Esophagus (tissue), 2 donors: ENCODE results near the gene C2CD5. TPM values are rescaled to one million over a fixed set of nuclear protein-coding genes. Genes with fewer than 3 reads are reported as not detected.

Source experiments
- H3K27ac ChIP-seq, 2 donors: one replicate each; pipeline ENCODE4 v1.5.1; 2013; ENCODE audit warnings: low read depth in 2 of 2, mild to moderate bottlenecking in 2 of 2, inconsistent platforms in 1 of 2, low read length in 1 of 2, moderate library complexity in 1 of 2
- H3K27me3 ChIP-seq, 2 donors: one replicate each; pipeline ENCODE4 v1.6.1; 2013; ENCODE audit warnings: low read length in 2 of 2, control low read depth in 1 of 2, mild to moderate bottlenecking in 1 of 2; ENCODE audit not compliant: insufficient read depth in 2 of 2, control insufficient read depth in 1 of 2
- H3K36me3 ChIP-seq, 2 donors: one replicate each; pipeline ENCODE4 v1.6.1; 2013; ENCODE audit warnings: low read length in 1 of 2; ENCODE audit not compliant: control insufficient read depth in 2 of 2, insufficient read depth in 2 of 2
- H3K4me1 ChIP-seq, 2 donors: one replicate each; pipeline ENCODE4 v1.6.1; 2013; ENCODE audit warnings: low read length in 1 of 2; ENCODE audit not compliant: control insufficient read depth in 2 of 2, insufficient read depth in 2 of 2
- H3K4me3 ChIP-seq, 2 donors: one replicate each; pipeline ENCODE4 v1.5.1; 2013; ENCODE audit warnings: low read length in 2 of 2, mild to moderate bottlenecking in 2 of 2, low read depth in 1 of 2, moderate library complexity in 1 of 2
- H3K9me3 ChIP-seq, 2 donors: one replicate each; pipeline ENCODE4 v1.6.1; 2013; ENCODE audit warnings: mild to moderate bottlenecking in 2 of 2, low read depth in 1 of 2, low read length in 1 of 2, moderate library complexity in 1 of 2; ENCODE audit not compliant: control insufficient read depth in 2 of 2, insufficient read depth in 1 of 2
- WGBS, 2 donors: extraction: QIAGEN DNeasy Blood & Tissue Kit; methylation state at CpG; one replicate each; pipeline ENCODE4 v1.1.7; 2013; 5-methylcytosine and 5-hydroxymethylcytosine counted together
- polyA plus RNA-seq, 2 donors: library from polyadenylated mRNA; stranded (reverse); fragments of 200-250 nt; gene quantifications; one replicate each; pipeline ENCODE4 v1.2.3, GENCODE V29; 2013
- donor health status: healthy with polysubstance abuse.
- donor health status: Bipolar disorder and iron deficiency.

The C2CD5 gene
- polyA plus RNA-seq, 2 donors, result 9.2 to 9.5 TPM

DNA sequence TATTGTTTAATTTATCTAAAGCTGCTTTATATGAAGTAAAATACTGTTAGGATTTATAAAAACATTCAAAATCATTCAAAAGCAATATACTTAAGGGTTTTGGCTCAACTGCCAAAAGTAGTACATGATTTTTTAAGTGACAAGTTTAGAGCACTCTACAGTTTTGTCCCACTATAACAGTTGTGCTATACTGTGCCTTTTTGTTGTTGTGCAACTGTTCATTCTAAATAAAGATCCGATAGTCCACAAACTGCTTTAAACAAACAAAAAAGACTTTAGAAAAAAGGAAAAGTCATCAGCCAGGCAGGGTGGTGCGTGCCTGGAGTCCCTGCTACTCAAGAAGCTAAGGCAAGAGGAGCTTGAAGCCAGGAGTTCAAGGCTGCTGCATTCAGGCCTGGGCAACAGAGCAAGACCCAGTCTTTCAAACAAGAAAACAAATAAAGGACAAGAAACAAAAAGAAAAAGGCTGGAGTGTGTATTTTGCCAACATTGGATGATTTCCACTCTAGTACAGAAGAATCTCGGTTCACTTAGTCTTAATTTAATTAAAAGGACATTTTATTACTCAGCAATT is 7.3 kb downstream of the C2CD5 start:
- no peaks in the 10 kb centered on the region for H3K27me3 ChIP-seq
- peaks cover 0 to 2% of the 10 kb centered on the region in 2 donors for H3K4me1 ChIP-seq
- H3K4me3 ChIP-seq, result no peak overlapping the region
- H3K27ac ChIP-seq, result no peak overlapping the region
- WGBS, 2 donors, result 69 to 80% methylated on average over 3 of the region's 3 CpGs
- H3K9me3 ChIP-seq, result no peaks in the 10 kb centered on the region
- no peaks in the 10 kb centered on the region for H3K36me3 ChIP-seq

DNA sequence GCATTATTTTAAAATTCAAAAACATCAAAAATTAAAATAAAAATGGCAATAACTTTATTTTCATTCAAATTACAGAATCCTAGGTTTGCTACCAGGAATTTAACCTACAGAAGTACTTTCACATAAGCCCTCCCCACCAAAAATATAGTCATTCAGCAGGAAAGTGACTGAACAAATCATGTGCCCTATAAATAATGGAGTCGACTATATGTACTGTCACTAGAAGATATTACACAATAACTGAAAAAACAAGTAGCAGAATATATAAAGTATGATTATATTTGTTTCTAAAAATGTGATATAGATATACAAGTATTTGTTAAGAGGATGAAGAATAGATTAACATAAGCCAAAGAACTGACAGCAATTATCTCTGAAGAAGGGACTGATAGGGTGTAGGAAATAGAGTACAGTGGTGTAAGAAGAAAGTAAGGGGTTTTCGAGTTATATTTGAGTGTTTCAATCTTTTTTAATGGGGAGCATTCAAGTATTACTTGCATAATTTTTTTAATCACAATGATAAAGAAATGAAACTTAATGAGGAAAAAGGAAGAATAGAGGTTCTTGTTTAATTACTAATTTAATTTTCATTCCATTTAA is 7.9 kb downstream of the C2CD5 start:
- no peak overlapping the region for H3K27ac ChIP-seq
- no peaks in the 10 kb centered on the region for H3K36me3 ChIP-seq
- peaks cover 0 to 2% of the 10 kb centered on the region in 2 donors for H3K4me1 ChIP-seq
- no peaks in the 10 kb centered on the region for H3K27me3 ChIP-seq
- 84 to 86% methylated on average over 2 of the region's 2 CpGs for WGBS, 2 donors
- no peak overlapping the region for H3K4me3 ChIP-seq
- no peaks in the 10 kb centered on the region for H3K9me3 ChIP-seq

DNA sequence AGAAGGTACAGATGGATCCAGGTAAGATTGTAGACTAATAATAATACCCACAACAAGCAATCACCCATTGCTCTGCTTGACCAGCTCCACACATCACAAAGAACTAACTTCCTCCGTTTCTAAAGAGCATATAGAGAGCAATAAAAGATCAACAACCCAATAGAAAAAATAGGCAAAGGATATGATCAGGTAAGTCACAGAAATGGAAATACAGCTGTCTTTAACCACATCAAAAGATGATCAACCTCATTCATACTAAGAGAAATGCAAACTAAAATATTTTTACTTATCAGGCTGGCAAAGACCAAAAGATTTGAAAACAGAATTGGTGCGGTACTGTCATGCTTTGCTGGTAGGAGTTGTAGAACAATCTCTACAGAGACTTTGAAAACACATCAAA is 8.9 kb downstream of the C2CD5 start:
- Histone ChIP-seq H3K27me3 (no peaks in the 10 kb centered on the region), H3K36me3 (no peaks in the 10 kb centered on the region), H3K4me3 (no peak overlapping the region), H3K27ac (no peak overlapping the region), H3K9me3 (no peaks in the 10 kb centered on the region), H3K4me1 (no peaks in the 10 kb centered on the region)
- 80 to 87% methylated on average over 2 of the region's 2 CpGs for WGBS, 2 donors

DNA sequence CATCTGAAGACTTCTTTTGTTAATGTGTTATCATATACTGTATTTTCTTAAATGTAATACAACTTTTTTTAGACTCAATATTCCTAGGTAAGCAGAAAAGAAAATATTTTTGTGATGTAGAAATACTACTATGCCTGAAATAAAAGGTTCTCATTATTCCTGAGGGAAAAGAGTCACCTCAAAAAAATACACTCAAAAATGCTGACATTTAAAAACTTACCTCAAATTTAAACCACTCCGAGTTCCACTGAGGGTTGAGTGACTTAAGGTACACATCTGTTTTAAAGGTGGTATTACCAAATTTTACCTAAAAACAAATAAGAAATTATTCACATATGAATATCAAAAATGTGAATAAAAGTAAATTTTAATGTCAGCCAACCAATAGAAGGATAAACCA is 9.3 kb downstream of the C2CD5 start:
- WGBS, 2 donors, result 93 to 97% methylated on average over 1 of the region's 1 CpG
- Histone ChIP-seq H3K27me3 (no peaks in the 10 kb centered on the region), H3K4me3 (no peak overlapping the region), H3K36me3 (no peaks in the 10 kb centered on the region), H3K4me1 (no peaks in the 10 kb centered on the region), H3K9me3 (no peaks in the 10 kb centered on the region), H3K27ac (no peak overlapping the region)

DNA sequence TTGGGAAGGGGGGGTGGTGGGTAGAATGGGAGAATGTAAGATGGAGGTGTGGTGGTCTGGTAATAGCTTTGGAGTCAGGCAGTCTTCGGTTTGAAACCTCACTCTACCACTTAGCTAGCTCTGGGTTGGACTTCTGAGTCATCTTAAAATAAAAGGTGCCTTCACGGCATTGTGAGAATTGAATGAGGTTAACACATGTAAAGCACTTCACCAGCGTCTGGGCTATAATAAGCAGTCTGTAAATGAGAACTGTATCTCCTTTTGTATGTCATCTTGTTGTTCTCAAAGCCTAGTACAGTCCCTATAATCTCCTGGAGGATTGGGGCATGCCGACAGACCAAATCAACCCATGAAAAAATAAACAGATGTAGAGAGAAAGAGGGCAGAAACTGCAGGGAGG is 11.2 kb downstream of the C2CD5 start:
- Histone ChIP-seq H3K4me3 (no peak overlapping the region), H3K9me3 (no peaks in the 10 kb centered on the region), H3K36me3 (no peaks in the 10 kb centered on the region), H3K4me1 (no peaks in the 10 kb centered on the region), H3K27me3 (no peaks in the 10 kb centered on the region), H3K27ac (no peak overlapping the region)
- WGBS, 2 donors, result 70 to 72% methylated on average over 4 of the region's 4 CpGs

DNA sequence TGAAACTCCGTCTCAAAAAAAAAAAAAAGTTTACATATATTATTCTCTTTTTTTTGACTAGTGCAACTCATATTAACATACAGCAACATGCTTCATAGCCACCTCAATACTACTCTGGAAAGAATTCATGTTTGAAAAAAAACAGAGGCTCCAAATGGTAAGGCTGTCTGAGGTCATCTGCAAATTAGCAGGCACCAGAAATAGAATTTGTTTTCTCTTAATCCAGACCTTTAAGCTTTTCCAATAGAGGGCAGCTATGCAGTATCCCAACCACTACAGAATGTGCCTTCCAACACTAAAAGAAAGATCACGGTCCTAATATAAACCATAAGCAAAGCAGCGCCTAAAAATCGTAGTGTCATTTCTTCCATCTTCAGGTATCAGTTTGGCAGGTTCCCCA is 12.0 kb downstream of the C2CD5 start:
- H3K27ac ChIP-seq, result no peak overlapping the region
- WGBS, 2 donors, result 87 to 93% methylated on average over 4 of the region's 4 CpGs

DNA sequence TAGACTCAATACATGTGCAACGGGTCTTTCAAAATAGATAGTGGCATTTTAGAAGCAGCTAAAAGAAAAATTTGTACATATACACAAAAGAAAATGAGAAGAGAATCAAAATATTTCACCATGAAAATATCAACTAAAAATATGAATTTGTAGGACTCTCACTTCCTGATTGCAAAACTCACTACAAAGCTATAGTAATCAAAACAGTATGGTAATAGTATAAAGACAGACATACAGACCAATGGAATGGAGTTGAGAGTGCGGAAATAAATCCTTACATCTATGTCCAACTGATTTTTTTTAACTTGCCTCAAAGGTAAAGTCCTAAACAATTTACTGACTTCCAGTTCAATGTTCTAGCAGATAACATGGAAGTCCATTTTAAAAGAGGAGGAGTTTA is 13.1 kb downstream of the C2CD5 start:
- Histone ChIP-seq H3K27ac (no peak overlapping the region), H3K36me3 (no peaks in the 10 kb centered on the region), H3K27me3 (no peaks in the 10 kb centered on the region), H3K4me1 (no peaks in the 10 kb centered on the region), H3K4me3 (no peak overlapping the region), H3K9me3 (no peaks in the 10 kb centered on the region)
- 96 to 100% methylated on average over 2 of the region's 2 CpGs for WGBS, 2 donors

More for the DNA sequence above, 12.0 kb downstream of the C2CD5 start:
- Histone ChIP-seq H3K9me3 (no peaks in the 10 kb centered on the region), H3K4me1 (no peaks in the 10 kb centered on the region), H3K4me3 (no peak overlapping the region), H3K36me3 (no peaks in the 10 kb centered on the region), H3K27me3 (no peaks in the 10 kb centered on the region)

DNA sequence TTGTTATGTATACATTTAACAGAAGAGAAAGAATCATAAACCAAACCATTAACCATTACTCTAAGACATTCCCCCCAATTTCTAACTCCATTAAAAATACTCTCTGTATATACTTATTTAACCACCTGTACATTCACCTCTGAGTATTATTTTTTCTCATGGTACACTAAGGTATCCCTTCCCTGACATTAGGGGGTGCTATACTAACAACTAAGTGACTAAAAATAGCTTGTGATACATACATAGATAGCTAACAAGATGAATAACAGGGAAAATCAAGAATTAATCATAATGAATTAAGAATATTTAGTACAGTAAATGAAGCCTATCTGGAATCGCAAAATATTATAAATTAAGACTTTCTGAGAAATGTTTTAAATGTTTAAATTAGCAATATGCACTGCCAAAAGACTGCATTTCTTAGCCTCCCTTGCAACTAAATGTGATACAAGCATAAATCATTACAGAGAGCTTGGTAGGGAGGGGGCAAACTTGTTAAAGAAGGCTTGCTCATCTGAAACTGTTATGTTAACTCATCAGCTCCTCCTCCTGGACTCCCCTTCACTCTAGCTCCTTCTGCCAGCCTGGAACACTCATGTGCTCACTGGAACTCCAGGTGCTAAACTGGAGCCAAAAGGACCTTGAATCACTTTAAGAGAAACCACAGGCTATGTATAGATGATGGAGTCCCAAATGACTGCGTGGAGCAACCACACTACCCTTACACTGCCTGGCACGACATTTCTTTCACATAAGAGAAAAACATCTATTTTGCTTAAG is 14.9 kb downstream of the C2CD5 start:
- Histone ChIP-seq H3K27me3 (no peaks in the 10 kb centered on the region), H3K4me1 (no peaks in the 10 kb centered on the region), H3K9me3 (no peaks in the 10 kb centered on the region), H3K36me3 (peaks cover 0 to 2% of the 10 kb centered on the region in 2 donors), H3K27ac (no peak overlapping the region), H3K4me3 (no peak overlapping the region)
- 89 to 90% methylated on average over 3 of the region's 3 CpGs for WGBS, 2 donors

DNA sequence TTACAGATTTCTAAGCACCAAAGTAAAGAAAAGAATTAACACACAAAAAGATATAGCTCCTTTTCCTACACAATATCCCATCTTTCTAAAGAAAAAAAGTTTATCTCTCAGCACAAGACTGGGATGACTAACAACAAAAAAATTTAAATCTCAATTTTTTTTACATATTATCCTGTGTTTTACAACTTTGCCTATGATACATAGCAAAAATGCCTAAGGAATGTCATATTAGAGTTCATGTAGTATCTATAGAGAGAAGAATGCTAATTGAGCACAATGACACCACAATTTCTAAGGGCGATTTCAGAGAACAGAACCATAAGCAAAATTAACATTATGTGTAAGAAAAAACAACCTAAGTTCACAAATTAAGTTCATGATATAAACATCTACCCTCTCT is 16.3 kb downstream of the C2CD5 start:
- Histone ChIP-seq H3K36me3 (peaks cover 0 to 7% of the 10 kb centered on the region in 2 donors), H3K27me3 (no peaks in the 10 kb centered on the region), H3K4me1 (no peaks in the 10 kb centered on the region), H3K9me3 (no peaks in the 10 kb centered on the region), H3K4me3 (no peak overlapping the region), H3K27ac (no peak overlapping the region)
- 94 to 97% methylated on average over 1 of the region's 1 CpG for WGBS, 2 donors
